ENCODE data around the gene DRC7. TPM values are rescaled to one million over a fixed set of nuclear protein-coding genes. Genes with fewer than 3 reads are reported as not detected.
"Not testable (repeated sequence)": the region's sequence is repeated elsewhere in the genome, so short reads cannot be mapped to it uniquely, and the experiment has no call there.

DRC7 gene
- total RNA-seq, 2 donors from 2014 or later, result not detected

- intact Hi-C loops (cut with DNase I), result no loop called here
- DNase-seq (no peak), ATAC-seq (no peak)
These were observed 45.3 kb downstream of the DRC7 start for GRCh38 chr16:57739756-57740422.

- no peak for DNase-seq
- intact Hi-C loops (cut with DNase I), result no loop called here
- no peak for ATAC-seq
These were observed 45.9 kb downstream of the DRC7 start for GRCh38 chr16:57740423-57741071.

- no peak for DNase-seq
- no peak for ATAC-seq
- intact Hi-C loops (cut with DNase I), result no loop called here
These were observed 47.1 kb downstream of the DRC7 start for GRCh38 chr16:57741660-57742191.

GRCh38 chr16:57742543-57742942 is 47.9 kb downstream of the DRC7 start:
- ATAC-seq (no peak), DNase-seq (no peak)
- intact Hi-C loops (cut with DNase I), result no loop called here

- intact Hi-C loops (cut with DNase I), result no loop called here
- ATAC-seq, result no peak
These were observed 48.9 kb downstream of the DRC7 start for GRCh38 chr16:57743458-57743857.

GRCh38 chr16:57743886-57744641 is 49.5 kb downstream of the DRC7 start:
- ATAC-seq (no peak), DNase-seq (no peak)
- intact Hi-C loops (cut with DNase I), result no loop called here

More at GRCh38 chr16:57743458-57743857, 48.9 kb downstream of the DRC7 start:
- no peak for DNase-seq

GRCh38 chr16:57744642-57744903 is 50.0 kb downstream of the DRC7 start:
- no peak for ATAC-seq
- intact Hi-C loops (cut with DNase I), result no loop called here
- DNase-seq, result no peak

GRCh38 chr16:57745768-57746167 is 51.2 kb downstream of the DRC7 start:
- ATAC-seq, result no peak
- intact Hi-C loops (cut with DNase I), result no loop called here
- no peak for DNase-seq

- ATAC-seq; DNase-seq; intact Hi-C loops (cut with DNase I): not testable (repeated sequence)
These were observed 51.7 kb downstream of the DRC7 start for GRCh38 chr16:57746316-57746715.

GRCh38 chr16:57747091-57747490 is 52.5 kb downstream of the DRC7 start:
- intact Hi-C loops (cut with DNase I), result no loop called here
- ATAC-seq, result no peak
- DNase-seq, result no peak

GRCh38 chr16:57747496-57747895 is 52.9 kb downstream of the DRC7 start:
- DNase-seq (no peak), ATAC-seq (no peak)
- intact Hi-C loops (cut with DNase I), result no loop called here

- intact Hi-C loops (cut with DNase I), result no loop called here
- ATAC-seq (no peak), DNase-seq (no peak)
These were observed 53.4 kb downstream of the DRC7 start for GRCh38 chr16:57747996-57748395.

- DNase-seq, result no peak
- intact Hi-C loops (cut with DNase I), result no loop called here
- no peak for ATAC-seq
These were observed 54.0 kb downstream of the DRC7 start for GRCh38 chr16:57748596-57748995.

GRCh38 chr16:57749101-57749692 is 54.6 kb downstream of the DRC7 start:
- intact Hi-C loops (cut with DNase I), result no loop called here
- DNase-seq (no peak), ATAC-seq (no peak)

- DNase-seq (no peak), ATAC-seq (no peak)
- intact Hi-C loops (cut with DNase I), result no loop called here
These were observed 55.3 kb downstream of the DRC7 start for GRCh38 chr16:57749856-57750452.

- intact Hi-C loops (cut with DNase I), result no loop called here
These were observed 56.4 kb downstream of the DRC7 start for GRCh38 chr16:57750796-57751538.

GRCh38 chr16:57751539-57752202 is 57.1 kb downstream of the DRC7 start:
- intact Hi-C loops (cut with DNase I), result no loop called here
- DNase-seq (no peak), ATAC-seq (no peak)

More at GRCh38 chr16:57750796-57751538, 56.4 kb downstream of the DRC7 start:
- no peak for ATAC-seq
- DNase-seq, result no peak

GRCh38 chr16:57752203-57752580 is 57.6 kb downstream of the DRC7 start:
- ATAC-seq (no peak), DNase-seq (no peak)
- intact Hi-C loops (cut with DNase I), result no loop called here

Measured in left cardiac atrium (tissue), 4 donors.